HG03064 (cell line): Measurements from ENCODE around the gene RP2.

Experiments used
- ATAC-seq: cut with Tn5 transposase; IDR thresholded peaks from one replicate; pipeline ENCODE4 v1.9.1; 2021; ENCODE audit warnings: low read depth; ENCODE audit not compliant: unreplicated experiment

The RP2 gene

DNA sequence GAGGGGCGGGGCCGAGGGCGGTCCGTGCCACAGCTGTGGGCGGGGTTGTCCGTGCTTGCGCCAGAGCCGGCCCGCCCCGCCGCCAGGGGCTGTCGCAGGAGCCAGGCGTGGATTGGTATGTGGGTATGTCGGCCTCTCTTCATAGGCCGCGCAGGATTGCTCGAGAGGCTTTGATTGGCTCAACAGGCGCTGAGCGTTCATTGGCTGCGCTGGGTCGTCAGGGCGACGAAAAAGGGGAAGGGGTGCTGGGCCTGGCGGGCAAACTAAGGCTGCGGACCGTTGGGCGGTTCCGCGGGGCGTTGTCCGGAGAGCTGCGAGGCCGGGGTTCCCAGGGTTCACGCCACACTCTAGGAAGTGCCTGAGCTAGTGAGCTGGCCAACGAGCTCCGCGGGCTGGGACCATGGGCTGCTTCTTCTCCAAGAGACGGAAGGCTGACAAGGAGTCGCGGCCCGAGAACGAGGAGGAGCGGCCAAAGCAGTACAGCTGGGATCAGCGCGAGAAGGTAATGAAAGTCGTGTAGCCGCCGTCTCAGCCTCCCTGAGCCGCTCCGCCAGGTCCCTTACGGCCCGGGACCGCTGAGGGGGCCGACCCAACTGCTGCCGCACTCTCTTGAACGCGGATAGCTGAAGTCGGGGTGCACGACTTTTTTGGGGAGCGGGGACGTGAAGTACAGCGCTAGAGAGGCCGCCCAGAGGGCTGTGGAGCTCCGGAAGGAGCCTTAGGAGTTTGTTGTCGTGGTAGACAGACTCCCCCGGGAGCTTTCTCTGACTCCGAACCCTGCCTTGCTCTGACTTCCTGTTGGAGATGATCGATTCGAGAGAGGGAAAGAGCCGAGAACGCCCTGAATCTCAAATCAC is at the start of gene RP2:
RP2 (plus strand) TSS at position 343 of the 857 bp plus-strand sequence; CDS start at position 401, 58 bp downstream.
- ATAC-seq, result peak; percentile 86

DNA sequence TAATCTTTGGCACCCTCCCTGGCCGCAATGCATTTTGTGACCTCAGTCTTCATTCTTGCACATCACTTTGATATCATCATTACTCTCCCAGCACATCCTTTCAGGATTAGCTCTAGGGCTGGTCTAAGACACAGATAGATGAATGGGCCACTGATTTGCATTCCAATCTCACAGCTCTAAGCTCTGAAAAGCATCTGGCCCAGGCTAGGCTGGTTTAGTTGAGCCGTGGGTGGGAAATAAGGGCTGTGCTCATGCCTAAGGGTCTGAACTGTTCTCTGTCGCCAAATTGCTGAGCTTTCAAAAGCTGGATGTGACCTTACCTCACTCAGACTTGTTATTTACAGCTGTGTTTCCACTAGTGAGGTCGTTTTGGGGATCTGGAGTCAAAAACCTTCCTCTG is 47.9 kb upstream of the RP2 start:
- ATAC-seq, result no peak

GRCh38 chrX:46791927-46792809 is 44.7 kb upstream of the RP2 start:
- no peak for ATAC-seq

DNA sequence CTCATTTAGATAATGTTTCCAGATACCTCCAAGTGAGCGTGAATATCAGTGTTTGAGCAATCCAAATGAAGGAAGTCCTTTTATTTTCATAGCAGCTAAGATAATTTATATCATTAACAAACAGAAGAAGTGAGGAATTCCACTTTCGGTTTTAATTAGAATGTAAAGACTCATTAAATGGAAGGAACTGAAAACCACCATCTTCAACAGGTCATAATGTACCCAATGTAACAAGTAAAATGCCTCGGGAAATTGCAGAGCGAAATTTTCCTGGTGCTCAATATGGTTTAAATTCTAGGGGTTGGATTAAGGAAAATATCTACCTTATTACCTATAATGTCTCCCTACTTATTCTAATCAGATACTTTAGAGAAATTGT is 44.0 kb upstream of the RP2 start:
- no peak for ATAC-seq

DNA sequence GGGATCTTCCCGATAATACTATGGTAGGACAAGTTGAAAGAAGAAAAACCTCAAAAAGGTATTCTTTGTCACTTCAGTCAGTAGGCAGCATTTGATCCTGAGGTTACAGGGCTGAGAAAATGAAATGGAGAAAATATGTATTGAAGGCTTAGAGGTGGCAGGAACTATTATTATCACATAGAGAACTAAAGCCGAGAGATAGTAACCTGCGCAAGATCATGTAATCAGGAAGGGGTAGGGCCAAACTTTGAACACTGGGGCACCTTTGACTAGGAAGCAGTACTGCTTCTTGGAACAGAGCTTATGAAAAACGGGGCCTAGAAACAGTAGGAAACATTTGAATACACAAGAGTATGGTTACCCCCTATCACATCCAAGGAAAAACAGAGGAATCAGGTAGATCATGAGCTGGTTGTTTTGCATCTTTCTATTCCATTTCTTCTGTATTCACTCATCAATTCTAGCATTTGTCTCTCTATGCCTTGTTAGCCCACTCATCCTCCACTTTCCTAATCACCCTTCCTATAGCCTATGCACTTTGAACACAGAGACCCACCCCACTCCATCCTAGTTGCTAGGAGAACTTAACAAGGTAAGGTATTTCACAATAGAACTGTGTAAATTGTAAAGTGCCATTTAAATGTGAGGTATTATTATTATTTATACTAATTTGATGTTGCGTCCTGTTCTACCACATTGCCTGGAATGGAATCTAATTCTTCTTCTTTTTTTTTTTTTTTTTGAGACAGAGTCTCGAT is 43.3 kb upstream of the RP2 start:
- no peak for ATAC-seq

DNA sequence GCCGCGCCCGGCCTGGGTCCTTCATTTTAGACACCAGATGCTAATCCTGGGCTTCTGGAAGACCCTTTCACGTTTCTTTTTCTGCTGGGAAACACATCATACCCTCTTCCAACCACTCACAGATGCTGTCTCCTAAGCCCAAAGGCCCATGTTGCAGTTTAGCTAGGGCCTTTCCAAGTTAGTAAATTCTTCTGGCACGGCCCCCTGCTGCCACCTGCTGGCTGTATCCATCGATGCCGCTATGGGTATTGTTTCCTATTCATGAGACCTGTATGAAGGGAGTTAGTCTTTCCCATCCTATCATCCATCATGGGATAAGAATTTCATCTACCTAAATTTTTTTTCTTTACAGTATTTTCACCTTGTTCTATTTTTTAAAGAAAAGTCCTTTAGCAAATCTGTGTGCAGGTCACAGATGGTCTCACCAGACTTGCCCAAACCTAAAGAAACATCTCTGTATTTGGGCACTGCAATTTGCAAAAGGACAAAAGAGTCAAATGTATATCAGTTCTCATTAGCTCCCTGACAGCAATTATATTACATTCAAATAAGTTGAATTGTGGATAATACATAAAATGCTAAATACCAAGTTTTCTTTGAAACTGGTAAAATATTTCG is 40.2 kb upstream of the RP2 start:
- ATAC-seq, result no peak

DNA sequence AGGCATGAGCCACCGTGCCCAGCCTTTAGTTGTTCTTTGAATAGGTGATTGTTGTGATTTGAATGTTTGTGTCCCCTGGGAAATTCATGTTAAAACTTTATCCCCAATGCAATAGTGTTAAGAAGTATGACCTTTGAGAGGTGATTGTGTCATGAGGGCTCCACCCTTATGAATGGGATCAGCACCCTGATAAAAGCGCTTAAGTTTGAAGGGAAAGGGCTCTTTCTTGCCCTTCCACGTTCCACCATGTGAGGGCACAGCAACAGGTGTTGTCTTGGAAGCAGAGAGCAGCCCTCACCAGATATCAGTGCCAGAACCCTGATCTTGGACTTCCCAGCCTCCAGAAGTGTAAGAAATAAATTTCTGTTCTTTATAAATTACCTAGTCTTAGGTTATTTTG is 33.7 kb upstream of the RP2 start:
- no peak for ATAC-seq

- ATAC-seq, result no peak
These were observed 31.6 kb upstream of the RP2 start for GRCh38 chrX:46805270-46805669.

GRCh38 chrX:46811121-46811520 is 25.7 kb upstream of the RP2 start:
- ATAC-seq, result no peak

GRCh38 chrX:46812445-46812844 is 24.4 kb upstream of the RP2 start:
- ATAC-seq, result no peak

DNA sequence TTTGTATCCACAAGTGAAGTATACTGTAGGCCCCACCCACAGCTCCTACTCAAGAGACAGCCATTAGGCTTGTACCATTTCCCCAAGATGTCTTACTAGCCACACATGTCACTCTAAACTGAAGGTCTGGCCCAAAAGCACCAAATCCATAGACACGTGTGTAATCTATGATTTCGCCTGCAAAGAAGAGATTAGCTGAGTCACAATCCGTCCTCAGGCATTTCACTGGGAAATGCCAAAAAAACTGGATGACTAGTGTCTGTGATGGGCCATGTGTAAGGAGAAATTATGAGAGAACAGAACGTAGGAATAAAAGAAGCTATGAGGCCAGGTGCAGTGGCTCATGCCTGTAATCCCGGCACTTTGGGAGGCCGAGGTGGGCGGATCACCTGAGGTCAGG is 21.9 kb upstream of the RP2 start:
- ATAC-seq, result no peak

- ATAC-seq, result no peak
These were observed 17.7 kb upstream of the RP2 start for GRCh38 chrX:46819136-46819535.

DNA sequence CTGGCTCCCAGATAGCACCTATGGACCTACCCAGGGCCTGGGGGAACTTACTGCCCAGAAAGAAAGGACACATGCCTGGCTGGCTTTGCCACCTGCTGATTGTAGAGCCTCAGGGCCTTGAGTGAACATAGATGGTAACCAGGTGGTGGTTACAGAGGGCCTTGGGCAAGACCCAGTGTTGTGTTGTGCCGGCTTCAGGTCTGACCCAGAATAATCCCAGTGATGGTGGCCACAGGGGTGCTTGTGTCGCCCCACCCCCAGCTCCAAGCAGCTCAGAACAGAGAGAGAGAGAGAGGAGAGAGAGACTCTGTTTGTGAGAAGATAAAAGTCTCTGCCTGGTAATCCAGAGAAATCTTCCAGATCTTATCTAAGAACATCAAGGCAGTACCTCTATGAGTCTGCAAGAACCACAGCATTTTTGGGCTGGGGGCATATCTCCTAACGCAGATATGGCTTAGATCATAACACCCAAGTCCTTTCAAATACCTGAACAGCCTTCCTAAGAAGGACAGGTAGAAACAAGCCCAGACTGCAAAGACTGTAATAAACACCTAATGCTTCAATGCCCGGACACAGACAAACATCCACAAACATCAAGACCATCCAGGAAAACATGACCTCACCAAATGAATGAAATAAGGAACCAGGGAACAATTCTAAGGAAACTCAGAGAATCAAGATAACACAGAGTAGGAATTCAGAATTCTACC is 16.3 kb upstream of the RP2 start:
- ATAC-seq, result no peak

- no peak for ATAC-seq
These were observed 13.4 kb upstream of the RP2 start for GRCh38 chrX:46823481-46823880.

GRCh38 chrX:46831765-46832327 is 5.0 kb upstream of the RP2 start:
- ATAC-seq, result no peak

DNA sequence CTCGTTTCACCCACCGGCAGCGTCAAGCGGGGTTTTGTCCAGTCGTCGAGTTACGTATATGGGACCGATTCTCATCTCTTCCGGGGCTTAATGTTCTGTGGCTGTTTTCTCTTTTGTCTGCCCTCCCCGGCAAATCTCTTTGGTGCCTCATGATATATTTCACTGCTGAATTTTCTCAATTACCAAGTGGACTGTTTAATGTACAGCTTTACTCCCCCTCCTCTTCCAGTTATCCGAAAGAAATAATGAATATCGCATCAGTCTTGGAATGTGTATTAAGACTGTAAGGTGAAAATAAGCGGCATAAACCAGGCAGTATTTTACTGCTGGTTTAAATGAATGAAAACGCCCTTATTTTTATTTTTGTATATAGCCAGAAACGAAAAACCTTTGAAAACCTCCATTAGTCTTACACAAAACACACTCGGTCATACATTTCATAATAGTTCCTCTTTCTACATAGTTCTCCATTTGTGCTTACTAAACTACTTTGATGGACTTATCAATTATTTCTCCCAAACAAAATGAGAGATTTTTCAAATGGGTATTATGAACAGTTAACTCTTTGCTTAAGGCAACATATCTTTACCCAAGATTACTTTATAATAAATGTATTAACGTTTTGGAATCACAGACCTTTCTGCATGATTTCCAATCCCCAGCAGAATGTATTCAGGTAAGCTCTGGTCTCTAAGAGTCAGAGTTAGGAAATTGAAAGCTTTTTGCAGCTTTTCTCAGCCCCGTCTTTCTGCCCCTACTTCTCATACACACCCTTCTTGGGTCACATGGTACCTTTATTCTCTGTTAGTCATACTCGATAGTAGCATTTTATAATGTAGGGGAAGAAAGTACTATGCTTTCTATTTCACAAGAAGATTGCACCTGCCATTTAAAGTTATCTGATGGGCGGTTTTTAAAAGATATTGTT is 979 bp downstream of the RP2 start:
- no peak for ATAC-seq

GRCh38 chrX:46838486-46838870 is 1.6 kb downstream of the RP2 start:
- ATAC-seq, result no peak

DNA sequence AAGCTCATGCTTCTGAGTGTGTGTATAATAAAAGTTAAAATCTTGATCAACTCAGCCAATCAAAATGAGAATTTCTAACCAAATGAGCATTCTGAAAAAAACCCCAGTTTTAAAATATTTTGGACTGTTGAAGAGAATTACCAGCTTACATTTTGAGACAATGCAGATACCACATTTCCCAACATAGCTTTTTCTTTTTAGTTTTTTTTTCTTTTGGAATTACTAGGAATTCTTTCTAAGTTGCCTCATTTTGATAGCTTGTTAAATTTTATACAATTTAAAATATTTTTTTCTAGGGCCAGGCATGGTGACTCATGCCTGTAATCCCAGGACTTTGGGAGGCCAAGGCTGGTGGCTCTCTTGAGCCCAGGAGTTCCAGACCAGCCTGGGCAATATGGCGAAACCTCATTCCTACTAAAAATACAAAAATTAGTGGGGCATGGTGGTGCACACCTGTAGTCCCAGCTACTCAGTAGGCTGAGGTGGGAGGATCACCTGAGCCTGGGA is 2.2 kb downstream of the RP2 start:
- ATAC-seq, result no peak
